Tibial artery (tissue), 4 donors: Measurements from ENCODE around the gene PKMYT1.

Experiments
- DNase-seq, 2 donors: peaks; one replicate each; pipeline ENCODE4 v3.0.0-alpha.2; 2019
- H3K27ac ChIP-seq, 2 donors: fragments of 200-600 bp; sonication (generic) in 1 of 2; 1 replicate in 1 of 2; 2 replicates in 1 of 2; pipeline ENCODE4 v1.5.1; 2018 to 2019; ENCODE audit warnings: mild to moderate bottlenecking in 1 of 2
- H3K27me3 ChIP-seq, 2 donors: fragments of 200-600 bp; sonication (generic) in 1 of 2; one replicate each; pipeline versions ENCODE4 v1.5.1 to v1.6.0; 2016 to 2019
- H3K36me3 ChIP-seq, 3 donors: fragments of 200-600 bp; sonication (generic) in 2 of 3; one replicate each; pipeline ENCODE4 v1.5.1; 2016 to 2019; ENCODE audit warnings: mild to moderate bottlenecking in 2 of 3
- H3K4me1 ChIP-seq, 4 donors: fragments of 200-600 bp; sonication (generic) in 2 of 4; 1 replicate in 3 of 4; 2 replicates in 1 of 4; pipeline ENCODE4 v1.5.1; 2016 to 2019
- H3K4me3 ChIP-seq, 2 donors: fragments of 200-600 bp; sonication (generic) in 1 of 2; 1 replicate in 1 of 2; 2 replicates in 1 of 2; pipeline ENCODE4 v1.5.1; 2018 to 2019; ENCODE audit warnings: mild to moderate bottlenecking in 2 of 2
- H3K9me3 ChIP-seq, 3 donors: fragments of 200-600 bp; sonication (generic) in 1 of 3; one replicate each; pipeline ENCODE4 v1.5.1; 2016 to 2019
- CTCF ChIP-seq, 2 experiments: fragments of 200-600 bp in 1 of 2; fragments of 450-650 bp in 1 of 2; IDR thresholded peaks; one replicate each; pipeline ENCODE4 v1.5.1; 2017 to 2019; ENCODE audit warnings: antibody characterized with exemption in 2 of 2, mild to moderate bottlenecking in 1 of 2, moderate library complexity in 1 of 2
- intact Hi-C: fragments of 100-400 bp; cut with DNase I; formaldehyde crosslinking; loops from one replicate; pipeline ENCODE4 v1.15.0; 2023; ENCODE audit warnings: low total_unique reads

The PKMYT1 gene

GRCh38 chr16:2996298-2996697, 16.1 kb upstream of the PKMYT1 start:
- no peak for TF ChIP-seq CTCF (IDR thresholded peaks at IDR 0.05)
- DNase-seq: no peak
- Histone ChIP-seq H3K4me1 (no peaks in the 10 kb centered on the region), H3K36me3 (no peaks in the 10 kb centered on the region), H3K27me3 (peaks cover 0 to 50% of the 10 kb centered on the region in 2 donors), H3K27ac (no peak overlapping the region), H3K4me3 (no peak overlapping the region), H3K9me3 (no peaks in the 10 kb centered on the region)
- intact Hi-C loops: no loop called here

GRCh38 chr16:2992383-2993081, 12.3 kb upstream of the PKMYT1 start:
- H3K4me1 ChIP-seq: no peaks in the 10 kb centered on the region
- intact Hi-C loops: no loop called here

GRCh38 chr16:2991566-2992261, 11.5 kb upstream of the PKMYT1 start:
- H3K4me3 ChIP-seq: no peak overlapping the region
- DNase-seq: no peak
- no peak for TF ChIP-seq CTCF (IDR thresholded peaks at IDR 0.05)
- no peaks in the 10 kb centered on the region for H3K36me3 ChIP-seq
- intact Hi-C loops: no loop called here
- no peaks in the 10 kb centered on the region for H3K4me1 ChIP-seq
- H3K27me3 ChIP-seq: peaks cover 0 to 47% of the 10 kb centered on the region in 2 donors
- H3K9me3 ChIP-seq: no peaks in the 10 kb centered on the region
- no peak overlapping the region for H3K27ac ChIP-seq

More at GRCh38 chr16:2992383-2993081, 12.3 kb upstream of the PKMYT1 start:
- Histone ChIP-seq H3K27ac (no peak overlapping the region), H3K36me3 (no peaks in the 10 kb centered on the region), H3K9me3 (no peaks in the 10 kb centered on the region), H3K27me3 (peaks cover 0 to 47% of the 10 kb centered on the region in 2 donors), H3K4me3 (no peak overlapping the region)
- no peak for DNase-seq
- no peak for TF ChIP-seq CTCF (IDR thresholded peaks at IDR 0.05)

DNA sequence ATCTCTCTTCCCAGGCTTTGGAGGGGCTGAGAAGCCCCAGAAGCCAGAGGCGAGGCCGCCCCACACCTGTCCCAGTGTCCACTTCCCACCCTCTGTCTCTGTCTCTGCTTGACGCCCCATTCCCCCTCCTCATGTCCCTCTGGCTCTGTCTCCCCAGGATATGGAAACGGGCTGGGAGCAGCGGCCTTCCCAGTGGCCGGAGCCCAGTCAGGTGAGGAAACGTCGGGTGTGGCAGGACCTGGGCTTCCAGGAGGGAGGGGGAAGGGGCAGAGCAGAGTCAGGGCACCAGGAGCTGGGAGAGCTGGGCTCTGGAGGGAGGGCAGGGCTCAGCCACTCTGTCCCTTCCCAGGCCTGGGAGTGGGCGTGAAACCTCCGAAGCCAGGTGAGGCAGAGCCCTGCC, 10.6 kb upstream of the PKMYT1 start:
- no peaks in the 10 kb centered on the region for H3K36me3 ChIP-seq
- peaks cover 0 to 6% (median 3%) of the 10 kb centered on the region in 4 donors for H3K4me1 ChIP-seq
- no peak for DNase-seq
- no peaks in the 10 kb centered on the region for H3K9me3 ChIP-seq
- intact Hi-C loops: no loop called here
- peaks cover 0 to 40% of the 10 kb centered on the region in 2 donors for H3K27me3 ChIP-seq
- H3K27ac ChIP-seq: no peak overlapping the region
- H3K4me3 ChIP-seq: no peak overlapping the region
- TF ChIP-seq CTCF (IDR thresholded peaks at IDR 0.05): no peak

- H3K4me1 ChIP-seq: peaks cover 0 to 27% (median 21%) of the 10 kb centered on the region in 4 donors
- H3K36me3 ChIP-seq: no peaks in the 10 kb centered on the region
- TF ChIP-seq CTCF (IDR thresholded peaks at IDR 0.05): no peak
- intact Hi-C loops: no loop called here
- H3K27me3 ChIP-seq: peaks cover 0 to 35% of the 10 kb centered on the region in 2 donors
- no peaks in the 10 kb centered on the region for H3K9me3 ChIP-seq
- no peak overlapping the region for H3K27ac ChIP-seq
- H3K4me3 ChIP-seq: no peak overlapping the region
- DNase-seq: no peak
These were observed 8.4 kb upstream of the PKMYT1 start for GRCh38 chr16:2988590-2989099.
